SK-N-MC (cell line): ENCODE measurements around the gene KLF12.

Experiments used
- EZH2 ChIP-seq: fragments of 200-600 bp; sonication (generic); IDR thresholded peaks from one replicate; pipeline ENCODE4 v1.6.1; 2017; ENCODE audit warnings: antibody characterized with exemption
- FOXP2 ChIP-seq: optimal IDR thresholded peaks from 2 replicates; pipeline ENCODE3; 2011; ENCODE audit warnings: mild to moderate bottlenecking, moderate library complexity; ENCODE audit not compliant: insufficient read depth; ENCODE audit errors: extremely low read length, control extremely low read depth
- POLR2AphosphoS5 ChIP-seq: IDR thresholded peaks from 2 replicates; pipeline ENCODE4 v1.6.1; 2012; ENCODE audit warnings: mild to moderate bottlenecking, low read depth, low read length, borderline replicate concordance

GRCh38 chr13:74104661-74105275 lies 29.4 kb downstream of the KLF12 start:
- no peak for TF ChIP-seq EZH2
- no peak for TF ChIP-seq FOXP2
- no peak for TF ChIP-seq POLR2AphosphoS5
